ACHN (cell line): Measurements from ENCODE around the gene IER5.
"Not testable (repeated sequence)": the region's sequence is repeated elsewhere in the genome, so short reads cannot be mapped to it uniquely, and the experiment has no call there.

Experiments used
- DNase-seq: peaks from one replicate; pipeline ENCODE4 v3.0.0-alpha.2; 2015
- in situ Hi-C: cut with HindIII; loops from 2 replicates; pipeline ENCODE4 v1.10.0; 2017; ENCODE audit warnings: low sequenced_read_pairs, low pct_ligation_motif_present, low pct_unique_long_range_greater_than_20kb

The IER5 gene

DNA sequence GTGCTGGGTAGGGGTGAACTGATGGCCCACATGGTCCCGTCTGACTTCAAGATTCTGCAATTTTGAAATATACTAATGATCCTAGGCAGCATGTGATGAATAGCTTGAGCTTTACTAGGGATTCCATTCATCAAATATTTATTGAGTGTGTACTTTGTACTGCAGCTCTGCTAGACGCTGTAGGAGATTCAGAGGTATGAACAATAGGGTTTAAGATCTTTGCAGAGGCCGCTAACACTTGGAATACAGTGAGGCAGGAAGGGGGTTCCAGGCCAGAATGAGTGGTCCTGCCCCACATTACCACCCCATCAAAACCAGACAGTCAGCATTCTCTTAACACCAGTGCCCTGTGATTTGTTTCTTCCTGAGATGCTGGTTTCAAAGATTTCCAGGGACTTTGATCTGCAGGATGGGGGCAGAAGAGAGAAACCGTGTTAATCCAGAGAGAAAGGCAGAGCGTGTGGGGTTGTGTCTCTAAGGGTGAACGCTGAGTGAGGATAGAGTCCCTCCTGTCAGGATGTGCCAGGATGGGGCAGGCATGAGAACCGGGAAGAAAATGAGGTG lies 19.9 kb downstream of the IER5 start:
- in situ Hi-C loops, result no loop called here
- no peak for DNase-seq

- no peak for DNase-seq
- in situ Hi-C loops, result no loop called here
Observed at GRCh38 chr1:181110013-181110412, 21.5 kb downstream of the IER5 start.

DNA sequence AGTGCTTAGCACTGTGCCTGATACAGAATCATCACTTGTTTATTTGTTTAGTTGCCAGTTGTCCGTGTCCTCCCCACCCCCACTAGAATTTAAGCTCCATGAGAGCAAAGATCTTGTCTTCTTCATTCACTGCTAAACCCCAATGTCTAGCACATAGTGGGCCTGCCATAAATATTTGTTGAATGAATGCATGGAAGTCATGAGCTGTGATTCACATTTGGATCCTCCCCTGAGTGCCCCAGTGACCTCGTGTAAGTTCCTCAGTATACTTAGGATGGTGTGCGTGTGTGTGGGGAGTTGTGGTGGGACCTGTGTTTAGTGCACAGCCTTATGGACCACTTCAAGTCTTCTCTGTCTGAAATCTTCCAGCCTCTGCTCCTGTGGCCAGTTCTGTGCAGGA lies 23.1 kb downstream of the IER5 start:
- in situ Hi-C loops, result no loop called here
- DNase-seq, result no peak

DNA sequence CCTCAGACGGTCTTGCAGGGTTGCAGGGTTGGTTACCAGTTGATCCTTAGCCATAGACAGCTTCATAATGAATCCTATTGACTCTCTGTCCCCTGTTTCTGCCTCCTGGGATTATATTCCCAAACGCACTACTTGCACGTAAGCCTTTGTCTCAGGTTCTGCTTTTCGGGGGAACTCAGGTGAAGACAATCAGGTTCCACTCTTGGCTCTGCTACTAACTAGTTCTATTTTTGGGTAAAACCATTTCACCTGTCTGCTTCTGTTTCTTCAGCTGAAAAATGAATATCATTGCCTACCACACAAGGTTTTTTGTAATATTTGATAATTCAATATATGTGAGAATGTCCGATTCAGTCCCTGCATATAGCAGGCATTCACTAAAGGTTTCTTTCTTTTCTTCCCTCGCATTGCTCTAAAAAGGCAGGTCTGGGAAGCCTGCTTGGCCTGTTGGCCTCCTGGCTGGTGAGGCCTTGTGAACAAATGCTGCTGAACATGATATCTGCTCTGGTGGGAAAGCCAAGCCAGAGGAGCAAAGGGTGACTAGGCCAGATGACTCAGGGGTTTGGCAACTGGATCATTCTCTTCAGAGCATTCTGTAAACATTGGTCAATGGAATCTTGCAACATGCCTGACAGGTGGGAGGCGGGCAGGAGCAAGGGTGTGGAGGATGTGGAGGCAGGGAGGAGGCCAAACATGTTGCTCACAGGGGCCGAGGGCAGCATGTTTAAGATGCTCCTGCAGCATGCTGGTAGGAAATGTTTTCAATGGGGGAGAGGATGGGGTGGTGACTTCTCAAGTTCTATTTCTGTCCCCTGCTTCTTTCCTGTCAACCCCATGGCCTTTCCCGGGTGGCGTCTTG lies 23.8 kb downstream of the IER5 start:
- in situ Hi-C loops, result no loop called here
- peak; percentile 94 for DNase-seq

DNA sequence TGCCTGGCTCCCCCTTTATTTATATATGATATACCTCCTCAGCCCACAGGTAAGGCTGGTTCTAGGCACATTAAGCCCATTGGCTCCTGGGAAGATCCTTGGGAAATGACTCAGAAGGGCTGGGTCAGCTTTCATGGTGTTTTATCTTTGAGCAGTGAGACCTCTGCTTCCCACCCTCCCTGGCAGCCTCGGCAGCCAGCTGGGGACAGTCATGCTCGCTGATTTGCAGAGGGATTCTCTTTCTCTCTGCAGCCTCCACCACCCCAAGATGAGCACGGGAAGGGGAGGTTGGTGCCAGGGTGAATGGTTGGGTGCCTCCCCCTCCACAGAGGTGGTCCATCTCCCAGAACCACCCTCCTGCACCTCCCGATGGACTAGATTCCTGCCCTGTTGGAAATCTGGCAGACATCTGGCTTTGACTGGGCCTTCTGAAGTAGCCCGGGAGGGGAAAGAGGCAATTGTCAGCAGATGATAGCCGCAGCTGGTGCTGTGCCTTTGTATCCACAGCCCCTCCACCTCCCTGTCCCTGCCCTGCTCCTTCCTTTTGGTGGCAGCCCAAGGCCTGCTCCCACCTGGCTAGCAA lies 24.6 kb downstream of the IER5 start:
- peak; percentile 23 for DNase-seq
- in situ Hi-C loops, result no loop called here

- DNase-seq, result no peak
- in situ Hi-C loops, result no loop called here
Observed at GRCh38 chr1:181114574-181115367, 26.3 kb downstream of the IER5 start.

DNA sequence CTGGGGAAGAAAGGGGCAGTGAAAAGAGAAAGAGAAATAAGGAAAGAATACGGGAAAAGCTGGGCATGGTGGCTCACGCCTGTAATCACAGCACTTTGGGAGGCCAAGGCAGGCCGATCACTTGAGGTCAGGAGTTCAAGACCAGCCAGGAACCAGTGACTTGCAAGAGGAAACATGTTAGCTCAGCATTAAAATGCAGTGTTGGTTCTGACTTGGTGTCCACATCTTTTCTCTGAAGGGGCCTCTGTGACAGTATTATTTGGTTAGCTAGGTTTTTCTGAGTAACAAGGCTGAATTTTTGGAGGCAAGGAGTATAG lies 26.8 kb downstream of the IER5 start:
- no peak for DNase-seq
- in situ Hi-C loops, result no loop called here

- DNase-seq, in situ Hi-C loops: not testable (repeated sequence)
Observed at GRCh38 chr1:181115971-181116370, 27.5 kb downstream of the IER5 start.

GRCh38 chr1:181116819-181117390 lies 28.4 kb downstream of the IER5 start:
- no peak for DNase-seq
- in situ Hi-C loops, result no loop called here

DNA sequence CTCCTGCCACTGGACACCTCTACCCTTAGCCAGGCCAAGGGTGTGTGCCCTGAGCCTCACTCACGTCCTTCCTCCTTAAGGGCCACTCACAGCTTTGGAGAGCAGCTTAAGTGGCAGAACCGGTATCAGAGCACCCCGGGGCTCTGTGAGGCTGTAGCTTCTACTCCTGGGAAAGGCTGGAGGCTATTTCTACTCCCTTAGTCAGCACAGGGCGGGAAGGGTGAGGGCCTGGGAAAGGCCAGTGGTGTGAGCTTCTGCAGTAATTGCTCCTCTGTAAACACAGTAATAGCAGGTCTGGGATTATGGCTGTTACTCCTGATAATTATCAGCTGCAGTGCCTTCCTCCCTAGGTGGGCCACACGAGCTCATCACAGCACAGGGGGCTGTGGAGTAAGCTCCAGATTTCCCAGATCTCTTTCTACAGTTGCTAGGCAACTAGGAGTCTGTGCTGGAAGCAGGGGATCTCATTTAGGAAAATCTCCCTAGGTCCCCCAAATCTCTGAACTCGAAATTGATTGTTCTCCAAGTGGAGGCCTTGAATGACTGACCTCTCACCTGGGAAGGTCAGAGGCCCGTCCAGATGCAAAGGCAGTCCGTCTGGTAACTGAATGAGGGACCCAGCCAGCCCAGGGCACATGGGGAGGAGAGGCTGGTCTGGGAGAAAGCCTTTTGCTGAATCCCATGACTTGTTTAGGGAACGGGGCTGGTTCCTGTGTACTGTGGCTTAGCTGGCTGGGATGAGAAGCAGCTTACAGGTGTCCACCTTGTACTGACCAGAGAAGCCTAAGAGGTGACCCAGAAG lies 29.3 kb downstream of the IER5 start:
- no peak for DNase-seq
- in situ Hi-C loops, result no loop called here

- DNase-seq, result no peak
- in situ Hi-C loops, result no loop called here
Observed at GRCh38 chr1:181119093-181119989, 30.8 kb downstream of the IER5 start.

DNA sequence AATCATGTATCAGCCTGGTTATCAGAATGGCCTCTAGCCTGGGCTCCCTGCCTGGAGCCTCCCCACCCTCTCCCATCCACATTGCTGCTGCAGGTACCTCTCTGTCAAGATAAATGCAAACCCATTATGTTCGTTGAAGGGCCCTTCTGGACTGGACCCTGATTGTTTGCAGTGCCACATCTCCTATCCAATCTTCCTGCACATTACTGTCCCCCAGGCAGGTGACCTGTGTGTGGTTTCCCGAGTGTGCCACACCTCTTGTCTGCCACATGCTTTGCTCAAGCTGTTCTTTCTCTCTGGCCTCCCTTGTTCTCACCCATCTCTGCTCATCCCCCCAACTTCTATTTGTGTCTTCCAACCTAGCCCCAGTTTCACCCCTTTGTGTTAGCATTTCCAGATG lies 32.4 kb downstream of the IER5 start:
- in situ Hi-C loops, result no loop called here
- no peak for DNase-seq

- in situ Hi-C loops, result no loop called here
Observed at GRCh38 chr1:181121498-181121897, 33.0 kb downstream of the IER5 start.

DNA sequence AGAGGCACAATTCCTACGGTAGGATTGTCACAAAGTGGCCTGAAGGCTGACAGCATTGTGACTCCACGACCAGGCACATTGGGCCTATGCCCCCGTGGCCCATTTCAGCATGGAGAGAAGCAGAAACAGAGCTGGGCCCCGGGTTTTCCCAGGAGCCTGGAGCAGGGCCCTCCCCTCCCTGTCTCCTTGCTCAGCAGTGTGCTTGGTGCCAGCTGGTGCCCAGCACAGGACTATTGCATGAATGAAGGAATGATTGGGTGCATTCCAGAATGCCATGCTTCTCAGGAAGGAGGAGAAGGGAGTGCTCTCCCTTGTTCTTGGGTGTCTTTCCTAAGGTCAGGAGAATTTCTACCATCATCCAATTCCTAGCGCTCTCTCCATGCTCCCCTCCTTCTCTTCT lies 33.7 kb downstream of the IER5 start:
- DNase-seq, result no peak
- in situ Hi-C loops, result no loop called here

More at GRCh38 chr1:181121498-181121897, 33.0 kb downstream of the IER5 start:
- DNase-seq, result no peak

DNA sequence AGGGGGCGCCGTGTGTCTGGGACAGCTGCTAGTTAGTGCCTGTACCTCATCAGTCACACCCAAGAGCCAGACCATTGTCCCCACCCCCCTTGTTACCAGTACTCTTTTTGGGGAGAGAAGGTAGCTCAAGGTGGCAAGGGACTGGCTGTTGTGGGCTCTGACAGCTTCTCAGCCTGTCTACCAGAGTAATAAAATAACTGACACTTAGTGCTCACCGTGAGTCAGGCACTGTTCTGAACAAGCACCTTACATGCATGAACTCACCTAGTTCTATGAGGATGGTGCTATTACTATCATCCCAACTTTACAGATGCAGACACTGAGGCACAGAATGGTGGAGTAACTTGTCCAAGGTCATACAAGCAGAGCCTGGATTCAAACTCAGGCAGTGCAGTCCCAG lies 34.7 kb downstream of the IER5 start:
- in situ Hi-C loops, result no loop called here
- no peak for DNase-seq

DNA sequence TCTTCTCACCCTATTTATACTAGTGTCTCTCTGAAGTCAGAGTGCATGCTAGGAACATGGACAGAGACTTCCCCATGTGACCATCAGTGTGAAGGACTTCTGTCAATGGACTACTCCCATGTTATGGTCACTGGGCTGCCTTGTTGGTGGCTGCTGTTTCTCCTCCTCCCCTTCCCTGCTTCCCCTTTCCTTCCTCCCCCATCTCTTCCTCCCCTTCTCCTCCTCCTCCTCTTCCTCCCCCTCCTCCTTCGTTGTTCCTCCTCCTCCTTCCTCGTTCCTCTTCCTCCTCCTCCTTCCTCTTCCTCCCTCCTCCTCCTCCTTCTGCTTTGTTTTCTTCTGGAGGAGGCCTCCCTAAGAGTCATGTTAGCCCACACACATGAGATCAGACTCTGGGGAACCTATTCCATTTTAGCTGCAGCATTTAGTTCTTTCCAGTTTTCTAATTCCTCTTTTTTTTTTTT lies 35.8 kb downstream of the IER5 start:
- no peak for DNase-seq
- in situ Hi-C loops, result no loop called here

DNA sequence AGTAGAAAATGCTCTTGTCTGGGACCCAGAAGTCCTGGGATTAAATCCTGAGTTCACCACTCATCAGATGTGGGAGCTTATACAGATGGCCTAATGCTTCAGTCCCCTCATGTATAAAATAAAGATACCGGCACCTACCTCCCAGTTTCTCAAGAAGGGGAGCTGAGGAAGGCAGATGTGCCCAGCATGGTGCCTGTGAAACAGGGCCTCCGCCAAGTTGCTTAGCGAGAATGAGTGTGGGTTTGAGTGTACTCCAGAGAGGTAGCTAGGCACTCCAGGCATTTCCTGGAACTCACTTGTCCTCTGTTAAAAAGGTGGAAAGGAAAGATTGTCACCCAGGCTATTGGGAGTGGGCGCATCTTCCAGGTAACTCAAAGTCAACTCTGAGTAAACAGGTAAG lies 37.8 kb downstream of the IER5 start:
- in situ Hi-C loops, result no loop called here
- DNase-seq, result no peak
